OCI-LY7 (cell line): ENCODE results near the gene DMD. TPM values are rescaled to one million over a fixed set of nuclear protein-coding genes. Genes with fewer than 3 reads are reported as not detected.

Source experiments
- BruUV-seq: library from RNA; stranded (reverse); fragments of 400-500 nt; replicated peaks from 2 replicates; lab custom pipeline; 2021; lab: Mats Ljungman, UMichigan
- CTCF ChIA-PET: fragments of 300-600 bp; sonication (Branson Sonifier 250); formaldehyde crosslinking; loops from one replicate; lab custom pipeline; 2022; ENCODE audit warnings: antibody characterized with exemption; ENCODE audit not compliant: unreplicated experiment; lab: Charles Lee
- POLR2A ChIA-PET: fragments of 300-600 bp; sonication (Branson Sonifier 250); formaldehyde crosslinking; loops from one replicate; lab custom pipeline; 2022; ENCODE audit warnings: antibody characterized with exemption; lab: Charles Lee
- DNase-seq: peaks from one replicate; pipeline ENCODE4 v3.0.0-alpha.2; 2015; ENCODE audit warnings: low spot score
- H2AFZ ChIP-seq: fragments of 200-600 bp; sonication (generic), shearing (Covaris generic); 2 replicates; pipeline ENCODE4 v1.6.1; 2014; ENCODE audit warnings: mild to moderate bottlenecking, antibody characterized with exemption, low read length, moderate library complexity
- H3K27ac ChIP-seq: fragments of 200-600 bp; sonication (generic); 2 replicates; pipeline ENCODE4 v1.5.1; 2014; ENCODE audit warnings: mixed run types, low read depth, mild to moderate bottlenecking, moderate library complexity, low read length, inconsistent platforms; ENCODE audit not compliant: poor library complexity, severe bottlenecking
- H3K36me3 ChIP-seq: fragments of 200-600 bp; sonication (generic); 2 replicates; pipeline ENCODE4 v1.6.1; 2014; ENCODE audit warnings: mild to moderate bottlenecking, antibody characterized with exemption, low read length, moderate library complexity, mixed read lengths; ENCODE audit not compliant: insufficient read depth
- H3K4me1 ChIP-seq: fragments of 200-600 bp; sonication (generic); 2 replicates; pipeline ENCODE4 v1.5.1; 2014; ENCODE audit warnings: mild to moderate bottlenecking, low read length; ENCODE audit not compliant: insufficient read depth, poor library complexity, severe bottlenecking
- H3K4me2 ChIP-seq: fragments of 200-600 bp; sonication (generic); 2 replicates; pipeline ENCODE4 v1.6.1; 2014; ENCODE audit warnings: mild to moderate bottlenecking, low read length
- H3K4me3 ChIP-seq: fragments of 200-600 bp; sonication (generic); 2 replicates; pipeline ENCODE4 v1.5.1; 2014; ENCODE audit warnings: mild to moderate bottlenecking, low read depth, low read length; ENCODE audit not compliant: poor library complexity, severe bottlenecking
- H3K79me2 ChIP-seq: fragments of 200-600 bp; sonication (generic); 2 replicates; pipeline ENCODE4 v1.6.1; 2016; ENCODE audit warnings: low read depth, mild to moderate bottlenecking, low read length, moderate library complexity, mixed read lengths; ENCODE audit not compliant: insufficient read depth
- H3K9me2 ChIP-seq: fragments of 200-600 bp; sonication (generic); 2 replicates; pipeline ENCODE4 v1.6.1; 2016; ENCODE audit warnings: mild to moderate bottlenecking, low read length, mixed read lengths; ENCODE audit not compliant: insufficient read depth
- H3K9me3 ChIP-seq: fragments of 200-600 bp; sonication (generic); 2 replicates; pipeline ENCODE4 v1.6.1; 2014; ENCODE audit warnings: mild to moderate bottlenecking, mixed run types, low read length, mixed read lengths
- H4K20me1 ChIP-seq: fragments of 200-600 bp; sonication (generic); 2 replicates; pipeline ENCODE4 v1.6.1; 2014; ENCODE audit warnings: mild to moderate bottlenecking, antibody characterized with exemption, low read length, moderate library complexity, mixed read lengths; ENCODE audit not compliant: insufficient read depth
- CTCF ChIP-seq: fragments of 200-600 bp; sonication (generic); conservative IDR thresholded peaks from 2 replicates; pipeline ENCODE4 v1.5.1; 2014; ENCODE audit warnings: mild to moderate bottlenecking, antibody characterized with exemption, low read length, moderate library complexity, mixed read lengths
- EZH2phosphoT487 ChIP-seq: fragments of 200-600 bp; sonication (generic); IDR thresholded peaks from 2 replicates; pipeline ENCODE4 v1.6.1; 2018; ENCODE audit warnings: low read depth, borderline replicate concordance, mild to moderate bottlenecking, mixed run types, antibody characterized with exemption, low read length, moderate library complexity, mixed read lengths
- intact Hi-C: fragments of 100-400 bp; cut with micrococcal nuclease; formaldehyde crosslinking; loops from one replicate; pipeline ENCODE4 v1.10.0; 2022; ENCODE audit not compliant: unreplicated experiment
- total RNA-seq, 2 experiments: library from RNA; depleted of rRNA in 1 of 2; stranded (reverse); fragments of >200 nt in 1 of 2; shearing (Covaris generic) in 1 of 2; gene quantifications; 2 replicates each; pipeline ENCODE4 v1.2.3, GENCODE V29; 2014 to 2022

The DMD gene
- total RNA-seq, 2 experiments from 2014 or later, result 20.5 to 61.4 TPM

- ChIA-PET POLR2A (interaction anchor here (0.7 to 0.9 kb wide), 3 partner anchors 11 to 253 kb away, joined by 3 to 4 read pairs (median 4); no protein-coding TSS in a partner anchor), CTCF (no interaction called here)
- no TSS peak for BruUV-seq
- Histone ChIP-seq H3K4me3 (no peak overlapping the region), H3K36me3 (peaks cover 18% of the 10 kb centered on the region), H2AFZ (no peak overlapping the region), H3K9me3 (no peaks in the 10 kb centered on the region), H3K4me1 (no peaks in the 10 kb centered on the region), H3K4me2 (no peak overlapping the region), H3K9me2 (no peaks in the 10 kb centered on the region), H3K79me2 (no peaks in the 10 kb centered on the region), H4K20me1 (no peaks in the 10 kb centered on the region), H3K27ac (no peak overlapping the region)
- DNase-seq, result no peak
- intact Hi-C loops, result no loop called here
- TF ChIP-seq EZH2phosphoT487, result no peak
- no peak for TF ChIP-seq CTCF
Observed at GRCh38 chrX:31114858-31115257, 2096.5 kb downstream of the DMD start.

- no peak for DNase-seq
- no peak overlapping the region for H3K4me2 ChIP-seq
- H3K36me3 ChIP-seq, result no peaks in the 10 kb centered on the region; the same call in 1 of the 2 replicates
- TF ChIP-seq EZH2phosphoT487, result no peak
- no peak for TF ChIP-seq CTCF
- H3K4me3 ChIP-seq, result no peak overlapping the region
- H3K9me2 ChIP-seq, result no peaks in the 10 kb centered on the region
- H3K9me3 ChIP-seq, result no peaks in the 10 kb centered on the region
- H2AFZ ChIP-seq, result no peak overlapping the region
- H3K79me2 ChIP-seq, result no peaks in the 10 kb centered on the region
- BruUV-seq, result no TSS peak
- no peaks in the 10 kb centered on the region for H4K20me1 ChIP-seq
- CTCF ChIA-PET, result no interaction called here
- intact Hi-C loops, result no loop called here
- no peaks in the 10 kb centered on the region for H3K4me1 ChIP-seq
- POLR2A ChIA-PET, result interaction anchor here (0.7 to 1.0 kb wide), 3 partner anchors 8 to 50 kb away, joined by 3 to 5 read pairs (median 3); no protein-coding TSS in a partner anchor
- no peak overlapping the region for H3K27ac ChIP-seq
Observed at GRCh38 chrX:31112226-31112999, 2098.9 kb downstream of the DMD start.

GRCh38 chrX:31110657-31111056 lies 2100.7 kb downstream of the DMD start:
- Histone ChIP-seq H3K9me2 (no peaks in the 10 kb centered on the region), H3K4me1 (no peaks in the 10 kb centered on the region), H3K27ac (no peak overlapping the region), H3K36me3 (no peaks in the 10 kb centered on the region), H3K9me3 (no peaks in the 10 kb centered on the region), H3K4me3 (no peak overlapping the region), H3K79me2 (no peaks in the 10 kb centered on the region), H3K4me2 (no peak overlapping the region), H4K20me1 (no peaks in the 10 kb centered on the region), H2AFZ (no peak overlapping the region)
- no peak for TF ChIP-seq CTCF
- TF ChIP-seq EZH2phosphoT487, result no peak
- ChIA-PET CTCF (no interaction called here), POLR2A (no interaction called here)
- DNase-seq, result no peak
- BruUV-seq, result no TSS peak
- intact Hi-C loops, result no loop called here
